Immature natural killer cell (primary cell): ENCODE measurements around the gene THAP7. TPM values are rescaled to one million over a fixed set of nuclear protein-coding genes. Genes with fewer than 3 reads are reported as not detected.
A peak's percentile ranks its signal among the peaks of the same experiment; 100 is the strongest.

ENCODE experiments used
- DNase-seq, 3 donors: peaks; one replicate each; pipeline ENCODE4 v3.0.0; 2022; ENCODE audit warnings: mixed read lengths in 1 of 3
- H3K27ac Mint-ChIP-seq, 6 donors: one replicate each; pipeline ENCODE4 v1.8.0; 2020; ENCODE audit warnings: mixed read lengths in 6 of 6, mild to moderate bottlenecking in 5 of 6, inconsistent platforms in 4 of 6, moderate library complexity in 3 of 6
- H3K27me3 Mint-ChIP-seq, 3 donors: one replicate each; pipeline ENCODE4 v1.8.0; 2020 to 2021; ENCODE audit warnings: low read depth in 3 of 3, mild to moderate bottlenecking in 3 of 3, mixed read lengths in 3 of 3, moderate library complexity in 3 of 3, inconsistent platforms in 1 of 3
- H3K36me3 Mint-ChIP-seq, 3 donors: one replicate each; pipeline ENCODE4 v1.8.0; 2020; ENCODE audit warnings: mixed read lengths in 3 of 3, inconsistent platforms in 2 of 3, mild to moderate bottlenecking in 2 of 3
- H3K4me1 Mint-ChIP-seq, 2 donors: one replicate each; pipeline ENCODE4 v1.8.0; 2020; ENCODE audit warnings: inconsistent platforms in 2 of 2, mild to moderate bottlenecking in 2 of 2, mixed read lengths in 2 of 2, moderate library complexity in 1 of 2
- H3K4me3 Mint-ChIP-seq, 5 donors: one replicate each; pipeline ENCODE4 v1.8.0; 2020; ENCODE audit warnings: mild to moderate bottlenecking in 5 of 5, mixed read lengths in 5 of 5, inconsistent platforms in 3 of 5, moderate library complexity in 3 of 5
- H3K9me3 Mint-ChIP-seq, 6 donors: one replicate each; pipeline ENCODE4 v1.8.0; 2020; ENCODE audit warnings: mild to moderate bottlenecking in 6 of 6, mixed read lengths in 6 of 6, inconsistent platforms in 4 of 6, moderate library complexity in 3 of 6
- polyA plus RNA-seq, 3 donors: library from polyadenylated mRNA; unstranded; fragments of 300-500 nt; fragmentation: Illumina TruSeq; gene quantifications; one replicate each; pipeline ENCODE4 v1.2.3, GENCODE V29; 2021

THAP7 gene
- polyA plus RNA-seq, 3 donors from 2014 or later, result 28.9 to 41.4 (median 32.9) TPM

GRCh38 chr22:20990184-20991180 is 11.4 kb downstream of the THAP7 start:
- Mint-ChIP-seq H3K4me1 (no peaks in the 10 kb centered on the region), H3K9me3 (no peaks in the 10 kb centered on the region), H3K4me3 (no peak overlapping the region), H3K27ac (peak overlapping the region in 2 of 6 donors; percentile 36 to 43), H3K27me3 (peaks cover 0 to 2% (median 0%) of the 10 kb centered on the region in 3 donors), H3K36me3 (peaks cover 0 to 7% (median 6%) of the 10 kb centered on the region in 3 donors)
- DNase-seq, result no peak

GRCh38 chr22:20989323-20990138 is 12.4 kb downstream of the THAP7 start:
- no peaks in the 10 kb centered on the region for H3K4me1 Mint-ChIP-seq
- peaks cover 0 to 2% (median 0%) of the 10 kb centered on the region in 3 donors for H3K27me3 Mint-ChIP-seq
- no peak overlapping the region for H3K4me3 Mint-ChIP-seq
- peak overlapping the region in 1 of 6 donors; percentile 28 for H3K27ac Mint-ChIP-seq
- peaks cover 0 to 7% (median 6%) of the 10 kb centered on the region in 3 donors for H3K36me3 Mint-ChIP-seq
- H3K9me3 Mint-ChIP-seq, result no peaks in the 10 kb centered on the region
- no peak for DNase-seq

GRCh38 chr22:20988573-20989322 is 13.2 kb downstream of the THAP7 start:
- peaks cover 3 to 5% of the 10 kb centered on the region in 2 donors for H3K4me1 Mint-ChIP-seq
- no peak for DNase-seq
- H3K4me3 Mint-ChIP-seq, result no peak overlapping the region
- no peaks in the 10 kb centered on the region for H3K9me3 Mint-ChIP-seq
- peaks cover 0 to 3% (median 2%) of the 10 kb centered on the region in 3 donors for H3K27me3 Mint-ChIP-seq
- no peak overlapping the region for H3K27ac Mint-ChIP-seq
- peaks cover 0 to 7% (median 6%) of the 10 kb centered on the region in 3 donors for H3K36me3 Mint-ChIP-seq

- Mint-ChIP-seq H3K36me3 (peaks cover 0 to 7% (median 6%) of the 10 kb centered on the region in 3 donors), H3K4me3 (no peak overlapping the region), H3K27me3 (peaks cover 0 to 3% (median 2%) of the 10 kb centered on the region in 3 donors), H3K27ac (no peak overlapping the region), H3K9me3 (no peaks in the 10 kb centered on the region), H3K4me1 (peaks cover 13 to 18% of the 10 kb centered on the region in 2 donors)
- DNase-seq, result no peak
These were observed 14.5 kb downstream of the THAP7 start for GRCh38 chr22:20987375-20987774.

GRCh38 chr22:20986365-20986764 is 15.6 kb downstream of the THAP7 start:
- no peak overlapping the region for H3K27ac Mint-ChIP-seq
- no peaks in the 10 kb centered on the region for H3K9me3 Mint-ChIP-seq
- H3K4me3 Mint-ChIP-seq, result no peak overlapping the region

GRCh38 chr22:20985720-20986119 is 16.2 kb downstream of the THAP7 start:
- H3K4me3 Mint-ChIP-seq, result no peak overlapping the region
- H3K27ac Mint-ChIP-seq, result no peak overlapping the region
- H3K27me3 Mint-ChIP-seq, result peaks cover 0 to 9% (median 0%) of the 10 kb centered on the region in 3 donors
- no peaks in the 10 kb centered on the region for H3K9me3 Mint-ChIP-seq
- no peak for DNase-seq
- H3K4me1 Mint-ChIP-seq, result peaks cover 21 to 28% of the 10 kb centered on the region in 2 donors
- H3K36me3 Mint-ChIP-seq, result peaks cover 0 to 7% (median 6%) of the 10 kb centered on the region in 3 donors

More at GRCh38 chr22:20986365-20986764, 15.6 kb downstream of the THAP7 start:
- H3K4me1 Mint-ChIP-seq, result peaks cover 17 to 22% of the 10 kb centered on the region in 2 donors
- peaks cover 0 to 7% (median 2%) of the 10 kb centered on the region in 3 donors for H3K27me3 Mint-ChIP-seq
- no peak for DNase-seq
- H3K36me3 Mint-ChIP-seq, result peaks cover 0 to 7% (median 6%) of the 10 kb centered on the region in 3 donors

- H3K36me3 Mint-ChIP-seq, result peaks cover 0 to 7% (median 6%) of the 10 kb centered on the region in 3 donors
- peak overlapping the region; percentile 84 to 94 (median 92) for H3K27ac Mint-ChIP-seq
- H3K4me3 Mint-ChIP-seq, result peak overlapping the region; percentile 88 to 94 (median 92)
- no peaks in the 10 kb centered on the region for H3K9me3 Mint-ChIP-seq
- DNase-seq, result no peak
- H3K27me3 Mint-ChIP-seq, result peaks cover 0 to 9% (median 0%) of the 10 kb centered on the region in 3 donors
- peaks cover 33 to 35% of the 10 kb centered on the region in 2 donors for H3K4me1 Mint-ChIP-seq
These were observed 18.7 kb downstream of the THAP7 start for GRCh38 chr22:20983081-20983771.

GRCh38 chr22:20982563-20982882 is 19.4 kb downstream of the THAP7 start:
- H3K9me3 Mint-ChIP-seq, result no peaks in the 10 kb centered on the region
- H3K4me3 Mint-ChIP-seq, result peak overlapping the region; percentile 88 to 94 (median 92)
- H3K4me1 Mint-ChIP-seq, result peaks cover 33 to 35% of the 10 kb centered on the region in 2 donors
- H3K27me3 Mint-ChIP-seq, result peaks cover 0 to 9% (median 0%) of the 10 kb centered on the region in 3 donors
- DNase-seq, result no peak
- H3K27ac Mint-ChIP-seq, result peak overlapping the region; percentile 84 to 94 (median 92)
- H3K36me3 Mint-ChIP-seq, result peaks cover 0 to 7% (median 6%) of the 10 kb centered on the region in 3 donors

- H3K36me3 Mint-ChIP-seq, result peaks cover 0 to 7% (median 6%) of the 10 kb centered on the region in 3 donors
- peaks cover 33 to 35% of the 10 kb centered on the region in 2 donors for H3K4me1 Mint-ChIP-seq
- peak within 1 kb of the TSS; percentile 88 to 94 (median 92) for H3K4me3 Mint-ChIP-seq
- H3K27ac Mint-ChIP-seq, result peak within 1 kb of the TSS; percentile 84 to 94 (median 92)
- peaks cover 0 to 9% (median 0%) of the 10 kb centered on the region in 3 donors for H3K27me3 Mint-ChIP-seq
- peak; percentile 80 to 82 (median 82) for DNase-seq
- no peaks in the 10 kb centered on the region for H3K9me3 Mint-ChIP-seq
These were observed 19.9 kb downstream of the THAP7 start, which contains the start of gene LZTR1 for GRCh38 chr22:20981787-20982562. Gene LZTR1, plus strand, starts transcription at chr22:20982297. Its CDS starts 75 bp downstream, at chr22:20982372.

GRCh38 chr22:20980938-20981722 is 20.8 kb downstream of the THAP7 start:
- Mint-ChIP-seq H3K9me3 (no peaks in the 10 kb centered on the region), H3K36me3 (peaks cover 0 to 1% (median under 1%) of the 10 kb centered on the region in 3 donors), H3K4me1 (peaks cover 33 to 35% of the 10 kb centered on the region in 2 donors), H3K27me3 (peaks cover 0 to 12% (median 0%) of the 10 kb centered on the region in 3 donors), H3K27ac (peak overlapping the region; percentile 84 to 92 (median 89)), H3K4me3 (peak overlapping the region; percentile 88 to 94 (median 92))
- no peak for DNase-seq

- H3K4me3 Mint-ChIP-seq, result peak overlapping the region in 4 of 5 donors; percentile 39 to 88 (median 56)
- peak overlapping the region in 2 of 6 donors; percentile 78 to 84 for H3K27ac Mint-ChIP-seq
- DNase-seq, result no peak
These were observed 21.4 kb downstream of the THAP7 start for GRCh38 chr22:20980523-20980922.

More at GRCh38 chr22:20980523-20980922, 21.4 kb downstream of the THAP7 start:
- no peaks in the 10 kb centered on the region for H3K9me3 Mint-ChIP-seq
- H3K36me3 Mint-ChIP-seq, result no peaks in the 10 kb centered on the region
- H3K27me3 Mint-ChIP-seq, result peaks cover 0 to 12% (median 0%) of the 10 kb centered on the region in 3 donors
- H3K4me1 Mint-ChIP-seq, result peaks cover 33 to 35% of the 10 kb centered on the region in 2 donors
